ENCODE results near the gene ALDOB.

Gene ALDOB

GRCh38 chr9:101418518-101419430 lies 16.8 kb downstream of the ALDOB start:
- DNase-seq (ENCODE audit: low read depth) = no peak
- no peak for TF ChIP-seq CTCF (IDR thresholded peaks at IDR 0.05; ENCODE audit: low read depth, low read length, missing control alignments)
- H3K4me3 ChIP-seq (ENCODE audit: low read depth, low read length) = no peak overlapping the region

GRCh38 chr9:101417977-101418376 lies 17.6 kb downstream of the ALDOB start:
- no peak for DNase-seq (ENCODE audit: low read depth)
- H3K4me3 ChIP-seq (ENCODE audit: low read depth, low read length) = no peak overlapping the region
- TF ChIP-seq CTCF (IDR thresholded peaks at IDR 0.05; ENCODE audit: low read depth, low read length, missing control alignments) = no peak

- DNase-seq (ENCODE audit: low read depth) = no peak
- TF ChIP-seq CTCF (IDR thresholded peaks at IDR 0.05; ENCODE audit: low read depth, low read length, missing control alignments) = no peak
- no peak overlapping the region for H3K4me3 ChIP-seq (ENCODE audit: low read depth, low read length)
Measured at GRCh38 chr9:101417389-101417788, 18.2 kb downstream of the ALDOB start.

- DNase-seq (ENCODE audit: low read depth) = no peak
- no peak for TF ChIP-seq CTCF (IDR thresholded peaks at IDR 0.05; ENCODE audit: low read depth, low read length, missing control alignments)
Measured at GRCh38 chr9:101415578-101415977, 20.0 kb downstream of the ALDOB start.

GRCh38 chr9:101414839-101415238 lies 20.7 kb downstream of the ALDOB start:
- DNase-seq (ENCODE audit: low read depth) = no peak
- no peak for TF ChIP-seq CTCF (IDR thresholded peaks at IDR 0.05; ENCODE audit: low read depth, low read length, missing control alignments)
- H3K4me3 ChIP-seq (ENCODE audit: low read depth, low read length) = no peak overlapping the region

More at GRCh38 chr9:101415578-101415977, 20.0 kb downstream of the ALDOB start:
- H3K4me3 ChIP-seq (ENCODE audit: low read depth, low read length) = no peak overlapping the region

GRCh38 chr9:101409079-101409477 lies 26.5 kb downstream of the ALDOB start:
- no peak for DNase-seq (ENCODE audit: low read depth)

More at GRCh38 chr9:101409079-101409477, 26.5 kb downstream of the ALDOB start:
- no peak overlapping the region for H3K4me3 ChIP-seq (ENCODE audit: low read depth, low read length)
- no peak for TF ChIP-seq CTCF (IDR thresholded peaks at IDR 0.05; ENCODE audit: low read depth, low read length, missing control alignments)
